ENCODE measurements around the gene ZC3H14. TPM values are rescaled to one million over a fixed set of nuclear protein-coding genes. Genes with fewer than 3 reads are reported as not detected.
A peak's percentile ranks its signal among the peaks of the same experiment; 100 is the strongest.

Gene ZC3H14
- total and polyA plus RNA-seq, 5 experiments from 2014 or later, result 36.4 to 60.5 (median 54.5) TPM

DNA sequence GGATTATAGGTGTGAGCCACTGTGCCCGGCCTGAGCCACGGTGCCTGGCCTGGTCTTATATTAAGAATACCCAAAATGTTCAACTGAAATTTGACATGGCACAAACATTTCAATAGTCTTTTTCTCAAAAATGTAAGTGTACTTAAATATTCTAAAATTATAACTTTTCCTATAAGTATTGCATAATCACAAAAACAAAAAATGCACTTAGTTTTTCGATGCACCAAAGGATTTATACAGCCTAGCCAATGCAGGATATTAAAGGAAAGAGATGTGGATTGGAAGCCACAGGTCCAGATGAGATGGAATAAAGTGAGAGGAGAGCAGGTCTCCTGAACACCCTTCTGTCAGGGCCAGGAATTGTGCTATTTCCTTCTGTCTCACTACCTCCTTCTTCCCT lies 62.8 kb downstream of the ZC3H14 start:
- POLR2A ChIA-PET, result no interaction called here
- no peak overlapping the region for H3K4me3 Mint-ChIP-seq
- no peak overlapping the region for H3K27ac Mint-ChIP-seq
- no peaks in the 10 kb centered on the region for H3K4me1 Mint-ChIP-seq
- no peak for ATAC-seq
- no peak for DNase-seq
- peaks cover 0 to 33% (median 15%) of the 10 kb centered on the region in 3 donors for H3K36me3 Mint-ChIP-seq
- no peaks in the 10 kb centered on the region for H3K27me3 Mint-ChIP-seq
- H3K9me3 Mint-ChIP-seq, result no peaks in the 10 kb centered on the region

DNA sequence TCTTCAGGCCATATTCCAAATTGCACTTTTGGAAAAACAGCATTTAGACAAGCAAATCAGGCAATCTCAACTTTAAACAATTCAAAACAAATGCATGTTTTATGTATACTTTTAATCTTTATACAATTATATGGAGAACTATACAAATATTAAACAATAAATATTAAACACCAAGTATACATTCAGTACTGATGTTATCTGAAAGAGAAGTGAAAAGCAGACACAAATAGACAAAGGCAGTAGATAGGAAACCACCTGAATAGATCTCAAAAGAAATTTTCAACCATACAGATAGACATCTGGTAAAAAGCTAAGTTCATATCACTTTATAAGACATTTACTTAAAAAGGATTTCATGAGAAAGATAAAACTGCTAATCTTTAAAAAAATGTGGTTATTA lies 65.2 kb downstream of the ZC3H14 start:
- H3K4me1 Mint-ChIP-seq, result no peaks in the 10 kb centered on the region

DNA sequence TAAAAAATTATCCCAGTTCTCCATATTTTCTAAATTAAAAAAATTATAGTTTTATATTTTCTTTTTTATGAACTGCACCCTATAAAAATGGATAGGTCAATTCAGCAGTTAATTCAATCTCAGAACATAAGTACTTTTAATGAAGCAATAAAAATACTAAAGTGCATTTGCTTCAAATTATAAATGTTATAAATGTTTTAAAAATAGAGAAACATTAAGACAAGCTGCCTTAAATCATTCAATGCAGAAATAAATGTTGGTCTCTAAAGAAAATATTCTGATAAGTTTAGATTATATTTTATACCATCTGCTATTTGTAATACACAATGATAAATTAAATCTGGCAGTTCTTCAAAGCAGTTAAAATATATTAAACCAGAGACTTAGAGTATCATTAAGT lies 65.6 kb downstream of the ZC3H14 start:
- H3K27me3 Mint-ChIP-seq, result no peaks in the 10 kb centered on the region
- H3K27ac Mint-ChIP-seq, result no peak overlapping the region
- DNase-seq (no peak), ATAC-seq (no peak)
- H3K9me3 Mint-ChIP-seq, result no peaks in the 10 kb centered on the region
- no peaks in the 10 kb centered on the region for H3K4me1 Mint-ChIP-seq
- no peak overlapping the region for H3K4me3 Mint-ChIP-seq
- POLR2A ChIA-PET, result no interaction called here
- peaks cover 0 to 24% (median 12%) of the 10 kb centered on the region in 3 donors for H3K36me3 Mint-ChIP-seq

More for the DNA sequence above, 65.2 kb downstream of the ZC3H14 start:
- POLR2A ChIA-PET, result no interaction called here
- Mint-ChIP-seq H3K36me3 (peaks cover 0 to 25% (median 12%) of the 10 kb centered on the region in 3 donors), H3K27ac (no peak overlapping the region), H3K9me3 (no peaks in the 10 kb centered on the region), H3K27me3 (no peaks in the 10 kb centered on the region), H3K4me3 (no peak overlapping the region)
- ATAC-seq (no peak), DNase-seq (no peak)

GRCh38 chr14:88630565-88630964 lies 67.7 kb downstream of the ZC3H14 start:
- Mint-ChIP-seq H3K27ac (no peak overlapping the region), H3K36me3 (peaks cover 0 to 23% (median 13%) of the 10 kb centered on the region in 3 donors), H3K4me1 (no peaks in the 10 kb centered on the region), H3K27me3 (no peaks in the 10 kb centered on the region), H3K9me3 (no peaks in the 10 kb centered on the region), H3K4me3 (no peak overlapping the region)
- POLR2A ChIA-PET, result interaction anchor here (0.7 kb wide), 1 partner anchor 33 kb away, joined by 4 read pairs; no protein-coding TSS in a partner anchor
- ATAC-seq, result no peak
- no peak for DNase-seq

- POLR2A ChIA-PET, result no interaction called here
- H3K27me3 Mint-ChIP-seq, result no peaks in the 10 kb centered on the region
- H3K4me1 Mint-ChIP-seq, result no peaks in the 10 kb centered on the region
- ATAC-seq (no peak), DNase-seq (no peak)
- H3K9me3 Mint-ChIP-seq, result no peaks in the 10 kb centered on the region
- peaks cover 0 to 22% (median 10%) of the 10 kb centered on the region in 3 donors for H3K36me3 Mint-ChIP-seq
- no peak overlapping the region for H3K4me3 Mint-ChIP-seq
- H3K27ac Mint-ChIP-seq, result no peak overlapping the region
Measured at GRCh38 chr14:88631091-88631490, 68.3 kb downstream of the ZC3H14 start.

GRCh38 chr14:88632512-88632911 lies 69.7 kb downstream of the ZC3H14 start:
- DNase-seq, result no peak
- H3K4me3 Mint-ChIP-seq, result no peak overlapping the region
- H3K9me3 Mint-ChIP-seq, result no peaks in the 10 kb centered on the region
- POLR2A ChIA-PET, result no interaction called here
- H3K27me3 Mint-ChIP-seq, result no peaks in the 10 kb centered on the region
- no peak for ATAC-seq
- peaks cover 0 to 27% (median 12%) of the 10 kb centered on the region in 3 donors for H3K36me3 Mint-ChIP-seq
- no peaks in the 10 kb centered on the region for H3K4me1 Mint-ChIP-seq
- peak overlapping the region in 1 of 10 donors; percentile 45 for H3K27ac Mint-ChIP-seq

GRCh38 chr14:88639221-88639620 lies 76.4 kb downstream of the ZC3H14 start:
- H3K4me1 Mint-ChIP-seq, result no peaks in the 10 kb centered on the region
- DNase-seq (no peak), ATAC-seq (no peak)
- POLR2A ChIA-PET, result no interaction called here
- H3K9me3 Mint-ChIP-seq, result peaks cover 7 to 23% (median 16%) of the 10 kb centered on the region in 9 donors
- no peak overlapping the region for H3K27ac Mint-ChIP-seq
- H3K36me3 Mint-ChIP-seq, result peaks cover 49 to 67% (median 62%) of the 10 kb centered on the region in 3 donors
- H3K27me3 Mint-ChIP-seq, result no peaks in the 10 kb centered on the region
- H3K4me3 Mint-ChIP-seq, result no peak overlapping the region

GRCh38 chr14:88660056-88660455 lies 97.2 kb downstream of the ZC3H14 start:
- Mint-ChIP-seq H3K27me3 (no peaks in the 10 kb centered on the region), H3K36me3 (peaks cover 21 to 52% (median 30%) of the 10 kb centered on the region in 3 donors), H3K9me3 (peaks cover 0 to 15% (median 8%) of the 10 kb centered on the region in 9 donors), H3K4me3 (no peak overlapping the region), H3K27ac (no peak overlapping the region), H3K4me1 (no peaks in the 10 kb centered on the region)
- ATAC-seq, result no peak
- POLR2A ChIA-PET, result no interaction called here
- DNase-seq, result no peak

- no peak overlapping the region for H3K4me3 Mint-ChIP-seq
- DNase-seq (peak in 9 of 10 donors; percentile 12 to 70 (median 50)), ATAC-seq (peak; percentile 63 to 77)
- H3K27me3 Mint-ChIP-seq, result no peaks in the 10 kb centered on the region
- peak overlapping the region in 3 of 10 donors; percentile 32 to 76 (median 43) for H3K27ac Mint-ChIP-seq
- peaks cover 9 to 14% (median 12%) of the 10 kb centered on the region in 3 donors for H3K36me3 Mint-ChIP-seq
- POLR2A ChIA-PET, result no interaction called here
- H3K4me1 Mint-ChIP-seq, result peaks cover 0 to 14% (median 1%) of the 10 kb centered on the region in 4 donors
- H3K9me3 Mint-ChIP-seq, result peaks cover 0 to 17% (median 10%) of the 10 kb centered on the region in 9 donors
Measured at GRCh38 chr14:88667555-88668273, 104.9 kb downstream of the ZC3H14 start.

GRCh38 chr14:88668448-88669116 lies 105.7 kb downstream of the ZC3H14 start:
- no peak for ATAC-seq
- H3K4me3 Mint-ChIP-seq, result peak overlapping the region in 1 of 10 donors; percentile 27
- POLR2A ChIA-PET, result no interaction called here
- H3K27me3 Mint-ChIP-seq, result no peaks in the 10 kb centered on the region
- H3K27ac Mint-ChIP-seq, result peak overlapping the region in 1 of 10 donors; percentile 43
- peaks cover 0 to 21% (median 11%) of the 10 kb centered on the region in 9 donors for H3K9me3 Mint-ChIP-seq
- peaks cover 17 to 21% (median 20%) of the 10 kb centered on the region in 3 donors for H3K36me3 Mint-ChIP-seq
- no peak for DNase-seq
- peaks cover 0 to 14% (median 1%) of the 10 kb centered on the region in 4 donors for H3K4me1 Mint-ChIP-seq

DNA sequence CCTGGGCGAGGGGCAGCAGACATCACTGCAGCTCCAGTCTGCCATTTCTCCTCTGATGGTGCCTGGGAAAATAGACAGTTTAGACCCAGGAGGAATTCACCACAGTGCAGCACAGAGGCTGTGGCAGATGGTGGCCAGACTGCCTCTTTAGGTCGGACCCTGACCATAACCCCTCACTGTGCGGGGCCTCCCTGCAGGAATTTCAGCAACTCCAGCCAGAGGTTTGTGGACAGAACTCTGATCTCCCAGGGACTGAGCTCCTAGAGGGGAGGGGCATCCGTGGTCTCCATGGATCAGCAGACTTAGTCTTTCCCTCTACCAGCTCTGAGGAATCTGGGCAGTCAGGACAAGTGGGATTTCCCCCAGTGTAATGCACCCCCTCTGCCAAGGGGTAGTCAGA lies 106.5 kb downstream of the ZC3H14 start:
- ATAC-seq, result no peak
- POLR2A ChIA-PET, result no interaction called here
- no peaks in the 10 kb centered on the region for H3K27me3 Mint-ChIP-seq

More for the DNA sequence above, 106.5 kb downstream of the ZC3H14 start:
- H3K4me1 Mint-ChIP-seq, result peaks cover 0 to 14% (median 1%) of the 10 kb centered on the region in 4 donors
- no peak for DNase-seq
- H3K36me3 Mint-ChIP-seq, result peaks cover 17 to 26% (median 22%) of the 10 kb centered on the region in 3 donors
- H3K4me3 Mint-ChIP-seq, result no peak overlapping the region
- peaks cover 0 to 21% (median 11%) of the 10 kb centered on the region in 9 donors for H3K9me3 Mint-ChIP-seq
- no peak overlapping the region for H3K27ac Mint-ChIP-seq

Data from naive thymus-derived CD8-positive, alpha-beta T cell (primary cell).